ENCODE data around the gene ZNF701. TPM values are rescaled to one million over a fixed set of nuclear protein-coding genes. Genes with fewer than 3 reads are reported as not detected.
"Not testable (repeated sequence)": the region's sequence is repeated elsewhere in the genome, so short reads cannot be mapped to it uniquely, and the experiment has no call there.

Gene ZNF701
- total RNA-seq, 2 donors from 2014 or later = 16.0 to 22.7 TPM

GRCh38 chr19:52585604-52586003 is 15.5 kb downstream of the ZNF701 start:
- no peak overlapping the region for H3K4me3 ChIP-seq
- ATAC-seq (ENCODE audit: insufficient number of reproducible peaks, low FRiP score, low read depth) (no peak), DNase-seq (ENCODE audit: low spot score) (no peak)
- H3K4me1 ChIP-seq (ENCODE audit: control insufficient read depth in 1 of 2, low read depth in 2 of 2) = no peaks in the 10 kb centered on the region
- H3K9me3 ChIP-seq = no peaks in the 10 kb centered on the region
- H3K27me3 ChIP-seq (replicated peaks; ENCODE audit: insufficient read depth) = no peaks in the 10 kb centered on the region
- no peak for TF ChIP-seq CTCF (IDR thresholded peaks at IDR 0.05)
- H3K36me3 ChIP-seq = peaks cover 32% of the 10 kb centered on the region
- peak overlapping the region in 1 of 2 donors; percentile 54 for H3K27ac ChIP-seq

DNA sequence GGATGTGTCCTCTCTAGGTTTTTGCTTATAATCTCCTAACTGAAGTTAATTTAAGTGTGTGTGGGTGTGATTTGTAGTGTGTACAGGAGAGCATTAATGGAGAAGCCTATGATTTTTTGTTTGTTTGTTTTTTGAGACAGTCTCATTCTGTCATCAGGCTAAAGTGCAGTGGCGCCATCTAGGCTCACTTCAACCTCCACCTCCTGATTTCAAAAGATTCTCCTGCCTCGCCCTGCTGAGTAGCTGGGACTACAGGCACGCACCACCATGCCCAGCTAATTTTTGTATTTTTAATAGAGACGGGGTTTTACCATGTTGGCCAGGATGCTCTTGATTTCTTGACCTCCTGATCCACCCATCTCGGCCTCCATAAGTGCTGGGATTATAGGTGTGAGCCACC is 20.6 kb downstream of the ZNF701 start:
- H3K36me3 ChIP-seq = no peaks in the 10 kb centered on the region
- ATAC-seq (ENCODE audit: insufficient number of reproducible peaks, low FRiP score, low read depth) (no peak), DNase-seq (ENCODE audit: low spot score) (no peak)
- H3K9me3 ChIP-seq = no peaks in the 10 kb centered on the region
- H3K4me3 ChIP-seq = no peak overlapping the region
- no peak overlapping the region for H3K27ac ChIP-seq
- no peaks in the 10 kb centered on the region for H3K27me3 ChIP-seq (replicated peaks; ENCODE audit: insufficient read depth)
- H3K4me1 ChIP-seq (ENCODE audit: control insufficient read depth in 1 of 2, low read depth in 2 of 2) = no peaks in the 10 kb centered on the region
- TF ChIP-seq CTCF (IDR thresholded peaks at IDR 0.05) = no peak

DNA sequence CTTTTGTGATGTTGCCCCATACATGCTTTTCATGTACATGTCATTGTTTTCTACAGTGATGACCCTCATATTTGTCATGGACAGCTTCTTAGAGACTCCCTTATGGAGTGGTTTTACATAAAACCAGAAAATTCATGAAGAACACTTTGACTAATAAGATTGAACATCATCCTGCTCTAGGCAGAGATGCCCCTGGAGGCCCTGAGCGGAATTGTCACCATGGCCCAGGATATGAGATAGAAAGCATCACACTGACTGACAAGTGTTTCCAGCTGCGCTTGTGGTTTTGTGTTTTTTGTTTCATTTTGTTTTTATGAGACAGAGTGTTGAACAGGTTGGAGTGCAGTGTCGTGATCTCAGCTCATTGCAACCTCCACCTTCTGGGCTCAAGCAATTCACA is 22.2 kb downstream of the ZNF701 start:
- ATAC-seq (ENCODE audit: insufficient number of reproducible peaks, low FRiP score, low read depth) = no peak
- no peak for TF ChIP-seq CTCF (IDR thresholded peaks at IDR 0.05)
- Histone ChIP-seq H3K4me1 (ENCODE audit: control insufficient read depth in 1 of 2, low read depth in 2 of 2) (no peaks in the 10 kb centered on the region), H3K27ac (no peak overlapping the region), H3K36me3 (peaks cover 5% of the 10 kb centered on the region), H3K4me3 (no peak overlapping the region), H3K27me3 (replicated peaks; ENCODE audit: insufficient read depth) (no peaks in the 10 kb centered on the region), H3K9me3 (no peaks in the 10 kb centered on the region)
- no peak for DNase-seq (ENCODE audit: low spot score)

DNA sequence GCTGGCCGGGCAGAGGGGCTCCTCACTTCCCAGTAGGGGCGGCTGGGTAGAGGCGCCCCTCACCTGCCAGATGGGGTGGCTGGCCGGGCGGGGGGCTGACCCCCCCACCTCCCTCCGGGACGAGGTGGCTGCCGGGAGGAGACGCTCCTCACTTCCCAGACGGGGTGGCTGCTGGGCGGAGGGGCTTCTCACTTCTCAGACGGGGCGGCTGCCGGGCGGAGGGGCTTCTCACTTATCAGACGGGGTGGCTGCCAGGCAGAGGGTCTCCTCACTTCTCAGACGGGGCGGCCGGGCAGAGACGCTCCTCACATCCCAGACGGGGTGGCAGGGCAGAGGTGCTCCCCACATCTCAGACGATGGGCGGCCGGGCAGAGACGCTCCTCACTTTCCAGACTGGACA is 23.4 kb downstream of the ZNF701 start:
- not testable (repeated sequence) for ATAC-seq (ENCODE audit: insufficient number of reproducible peaks, low FRiP score, low read depth); DNase-seq (ENCODE audit: low spot score); H3K9me3 ChIP-seq; H3K27ac ChIP-seq; H3K4me1 ChIP-seq (ENCODE audit: control insufficient read depth in 1 of 2, low read depth in 2 of 2); H3K4me3 ChIP-seq; H3K27me3 ChIP-seq (replicated peaks; ENCODE audit: insufficient read depth); H3K36me3 ChIP-seq

GRCh38 chr19:52599241-52599640 is 29.2 kb downstream of the ZNF701 start:
- Histone ChIP-seq H3K4me1 (ENCODE audit: control insufficient read depth in 1 of 2, low read depth in 2 of 2) (peaks cover 7 to 25% of the 10 kb centered on the region in 2 donors), H3K27me3 (replicated peaks; ENCODE audit: insufficient read depth) (no peaks in the 10 kb centered on the region), H3K36me3 (peaks cover 5% of the 10 kb centered on the region), H3K9me3 (no peaks in the 10 kb centered on the region), H3K4me3 (no peak overlapping the region), H3K27ac (no peak overlapping the region)
- ATAC-seq (ENCODE audit: insufficient number of reproducible peaks, low FRiP score, low read depth) (no peak), DNase-seq (ENCODE audit: low spot score) (no peak)
- TF ChIP-seq CTCF (IDR thresholded peaks at IDR 0.05) = no peak

GRCh38 chr19:52600639-52601024 is 30.5 kb downstream of the ZNF701 start:
- Histone ChIP-seq H3K36me3 (peaks cover 5% of the 10 kb centered on the region), H3K27me3 (replicated peaks; ENCODE audit: insufficient read depth) (no peaks in the 10 kb centered on the region), H3K4me3 (peak overlapping the region; percentile 87), H3K4me1 (ENCODE audit: control insufficient read depth in 1 of 2, low read depth in 2 of 2) (peaks cover 7 to 25% of the 10 kb centered on the region in 2 donors), H3K9me3 (no peaks in the 10 kb centered on the region), H3K27ac (peak overlapping the region; percentile 89 to 94)
- TF ChIP-seq CTCF (IDR thresholded peaks at IDR 0.05) = no peak
- ATAC-seq (ENCODE audit: insufficient number of reproducible peaks, low FRiP score, low read depth) (no peak), DNase-seq (ENCODE audit: low spot score) (no peak)
